ENCODE data around the gene SVIL.
"Not testable (repeated sequence)": the region's sequence is repeated elsewhere in the genome, so short reads cannot be mapped to it uniquely, and the experiment has no call there.

SVIL gene

DNA sequence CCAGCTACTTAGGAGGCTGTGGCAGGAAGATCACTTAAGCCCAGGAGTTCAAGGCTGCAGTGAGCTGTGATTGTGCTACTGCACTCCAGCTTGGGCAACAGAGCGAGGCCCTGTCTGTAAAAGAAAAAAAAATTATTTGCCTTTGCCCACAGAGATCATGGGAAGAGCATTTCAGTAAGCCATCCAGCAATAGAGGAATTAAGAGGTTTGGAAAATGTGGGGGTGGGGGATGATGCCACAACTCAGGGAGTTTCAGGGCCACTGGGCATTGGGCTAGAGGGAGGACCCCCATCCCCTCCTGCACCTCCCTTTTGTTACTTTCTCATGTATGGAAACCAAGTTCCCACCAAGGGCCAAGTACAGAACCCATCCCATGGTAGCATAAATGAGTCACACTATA, 38.4 kb downstream of the SVIL start:
- no peak for DNase-seq

DNA sequence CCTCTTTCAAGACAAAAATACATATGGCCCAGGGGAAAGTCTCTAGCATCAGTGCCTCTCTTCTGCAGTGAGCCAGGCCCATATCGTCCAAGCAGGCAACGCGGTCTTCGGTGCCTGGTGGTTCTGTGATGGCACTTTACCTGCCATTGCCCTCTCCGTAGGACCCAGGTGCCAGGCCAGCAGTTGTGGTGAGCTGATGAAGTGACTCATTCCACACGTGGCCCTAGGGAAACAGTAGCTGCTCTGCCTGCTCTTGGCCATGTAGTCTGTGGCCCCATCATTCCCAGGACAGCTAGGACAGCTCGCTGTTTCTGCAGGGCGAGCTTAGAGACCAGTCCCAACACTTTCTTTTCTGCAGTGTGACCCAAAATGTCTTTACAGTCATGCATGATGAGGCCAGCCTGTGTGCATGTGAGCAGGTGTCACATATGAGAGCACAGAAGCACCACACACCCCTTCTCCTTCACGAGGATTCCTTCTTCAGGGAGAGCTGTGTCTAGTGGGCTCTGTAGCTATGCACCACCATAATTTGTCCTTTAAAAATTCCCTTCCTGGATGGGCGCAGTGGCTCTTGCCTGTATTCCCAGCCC, 39.0 kb downstream of the SVIL start:
- DNase-seq = no peak

DNA sequence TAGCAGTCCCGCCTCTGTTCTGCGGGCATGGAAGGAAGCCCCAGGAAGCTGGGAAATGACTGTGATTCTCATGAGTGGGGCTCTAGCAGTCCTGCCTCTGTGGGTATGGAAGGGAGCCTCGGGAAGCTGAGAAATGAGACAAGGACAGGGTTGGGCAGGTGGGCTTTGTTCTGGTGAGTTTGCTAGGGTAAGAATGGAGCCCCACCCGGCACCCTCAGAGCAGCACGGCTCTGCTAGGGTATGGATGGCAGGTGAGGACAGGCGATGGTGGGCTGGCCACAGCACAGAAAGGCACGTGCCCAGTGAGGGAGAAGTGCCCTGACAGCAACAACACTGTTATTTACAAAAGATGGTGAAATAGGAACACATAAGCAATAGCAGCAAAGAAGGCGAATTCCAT, 39.6 kb downstream of the SVIL start:
- no peak for DNase-seq

DNA sequence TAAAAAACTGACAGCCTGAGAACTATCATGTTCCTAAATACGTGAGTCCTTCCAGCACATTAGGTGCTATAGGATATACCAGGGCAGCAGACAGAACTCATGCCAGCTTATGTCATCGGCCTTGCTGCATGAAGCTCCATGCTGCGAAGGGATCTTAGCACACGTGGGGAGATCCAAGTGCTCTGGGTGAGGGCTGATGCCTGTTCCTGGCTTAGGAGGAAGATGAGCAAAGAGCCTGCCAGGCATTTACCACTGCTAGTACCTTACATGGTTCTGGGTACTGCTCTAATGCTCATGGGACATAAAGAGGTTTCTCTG, 43.2 kb downstream of the SVIL start:
- DNase-seq = no peak

DNA sequence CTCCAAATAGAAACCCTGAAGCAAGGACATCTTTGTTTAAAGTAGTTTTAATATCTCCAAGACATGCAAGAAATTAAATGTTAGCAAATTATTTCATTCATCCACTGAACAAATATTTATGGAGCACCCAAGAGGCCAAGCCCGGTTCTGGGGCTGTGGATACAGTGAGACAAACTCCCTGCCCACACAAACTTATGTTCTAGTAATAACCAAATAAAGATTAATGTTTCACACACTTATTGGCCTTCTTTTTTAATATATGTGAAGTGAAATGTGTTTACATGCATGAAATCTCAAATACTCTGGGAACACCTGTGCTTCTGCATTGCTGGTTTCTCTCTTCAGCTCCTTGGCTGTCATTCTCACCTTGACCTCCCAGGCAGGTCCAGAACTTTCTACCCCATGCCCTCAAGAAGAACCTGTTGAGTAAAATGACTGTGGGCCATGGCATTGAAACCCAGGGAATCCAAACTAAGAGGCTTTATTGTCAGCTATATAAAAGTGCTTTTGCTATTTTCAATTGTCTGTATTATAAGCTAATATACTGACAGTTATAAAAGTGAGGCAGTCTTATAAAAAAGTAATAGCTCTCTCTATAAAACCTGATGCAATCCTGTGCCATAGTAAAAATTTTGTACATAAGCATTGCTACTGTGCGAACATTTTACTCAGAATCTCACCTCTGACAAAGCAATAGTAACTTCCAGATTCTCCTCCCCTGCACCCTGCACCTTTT, 43.7 kb downstream of the SVIL start:
- no peak for DNase-seq

DNA sequence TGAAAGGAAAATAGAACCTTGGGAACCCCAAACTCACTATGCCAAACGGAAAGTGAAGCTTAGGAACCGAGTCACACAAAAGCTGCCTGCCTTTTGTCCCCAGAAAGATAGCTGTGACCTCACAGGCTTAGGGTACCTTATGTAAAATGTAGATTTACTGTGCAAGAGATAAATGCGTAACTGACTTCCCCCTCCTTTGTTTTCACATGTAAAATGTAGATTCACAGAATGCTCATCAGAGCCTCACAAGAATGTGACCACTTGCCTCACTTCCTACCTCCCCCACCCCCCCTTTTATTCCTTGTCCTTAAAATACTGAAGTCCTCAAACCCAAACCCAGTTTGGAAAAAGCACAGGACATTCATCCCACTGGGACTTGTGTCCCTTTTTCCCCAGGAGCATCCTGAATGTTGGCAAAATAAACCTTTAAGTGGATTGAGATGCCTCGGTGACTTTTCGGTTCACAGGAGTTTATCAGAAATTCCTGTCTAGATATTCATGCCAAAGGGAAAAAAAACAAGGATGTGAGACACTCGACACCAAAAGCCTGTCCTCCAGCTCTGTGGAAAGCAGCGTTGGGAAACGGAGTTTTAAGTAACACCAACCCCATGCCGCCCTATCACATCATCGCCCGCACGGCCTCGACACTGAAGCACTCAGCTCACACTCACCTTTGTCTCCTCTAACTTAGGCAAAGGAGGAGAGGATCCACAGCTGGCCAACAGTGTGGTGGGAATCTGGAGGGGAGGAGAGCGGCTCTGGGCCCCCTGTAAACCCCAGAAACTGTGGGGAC, 45.9 kb downstream of the SVIL start:
- no peak for DNase-seq

DNA sequence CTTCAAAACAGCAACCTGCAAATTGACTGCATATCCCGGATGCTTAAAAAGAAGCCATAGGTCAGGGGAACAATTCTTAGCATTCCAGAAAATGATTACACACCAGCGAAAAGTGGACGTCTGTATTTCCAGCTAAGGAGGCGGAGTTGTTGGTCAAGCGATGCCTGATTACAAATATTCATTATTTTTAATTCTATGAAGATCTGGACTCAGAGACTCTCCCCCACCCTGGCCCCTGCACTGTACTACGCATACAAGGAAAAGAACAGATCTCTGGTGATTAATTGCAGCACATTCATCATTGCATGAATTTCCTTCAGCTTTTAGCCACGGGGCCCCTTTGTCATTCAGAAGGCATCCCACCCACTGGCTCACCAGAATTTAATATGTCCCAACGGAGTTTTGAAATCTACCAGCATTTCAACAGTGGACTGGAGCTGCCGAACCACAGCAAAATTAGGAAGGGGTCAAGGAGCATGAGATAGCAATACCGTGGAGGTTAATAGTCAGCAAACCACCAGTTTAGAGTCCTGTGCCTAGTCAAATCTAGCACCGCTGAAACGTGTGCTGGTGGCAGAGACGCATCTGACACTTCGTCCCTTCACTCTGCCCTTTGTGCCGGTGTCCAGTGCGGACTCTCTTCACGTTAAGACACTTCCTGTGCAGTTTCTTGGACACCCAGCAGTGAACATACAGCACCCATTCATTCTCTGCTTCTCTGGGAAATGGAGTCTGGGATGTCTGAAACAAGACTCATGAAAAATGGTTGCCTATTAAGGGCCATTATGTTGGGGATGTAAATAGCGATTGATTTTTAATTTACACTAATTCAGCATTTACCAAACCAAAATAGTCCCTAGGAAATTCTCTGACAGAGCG, 46.8 kb downstream of the SVIL start:
- not testable (repeated sequence) for DNase-seq

DNA sequence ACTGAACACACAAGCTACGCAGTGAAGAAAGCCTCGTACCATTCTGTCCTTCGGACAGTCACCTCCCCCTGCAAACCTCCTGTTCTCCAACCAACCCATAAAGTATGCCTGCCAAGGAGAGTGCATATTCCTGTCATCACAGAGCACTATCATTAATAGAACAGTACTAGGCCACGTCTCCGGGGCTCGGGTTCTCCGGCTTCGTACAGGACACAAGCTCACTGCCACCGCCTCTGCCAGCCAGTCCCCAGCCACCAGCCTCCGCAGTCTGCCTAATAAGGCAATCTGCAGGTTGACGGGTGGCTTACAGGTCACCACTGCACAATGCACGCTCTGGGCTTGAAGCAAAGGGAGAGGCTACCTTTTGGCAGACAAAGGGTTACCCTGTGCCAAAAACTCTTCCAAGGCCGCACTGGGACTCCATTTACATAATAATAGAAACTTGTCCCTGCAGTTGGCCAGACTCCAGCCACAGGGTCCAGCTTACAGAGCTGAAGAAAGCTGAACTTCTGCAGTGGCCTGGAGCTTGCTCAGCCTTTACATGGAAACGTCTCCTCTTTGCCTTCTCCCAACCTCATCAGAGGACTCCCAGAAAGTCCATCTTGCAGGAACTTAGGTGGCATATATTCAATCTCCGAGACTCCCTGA, 47.5 kb downstream of the SVIL start:
- not testable (repeated sequence) for DNase-seq

DNA sequence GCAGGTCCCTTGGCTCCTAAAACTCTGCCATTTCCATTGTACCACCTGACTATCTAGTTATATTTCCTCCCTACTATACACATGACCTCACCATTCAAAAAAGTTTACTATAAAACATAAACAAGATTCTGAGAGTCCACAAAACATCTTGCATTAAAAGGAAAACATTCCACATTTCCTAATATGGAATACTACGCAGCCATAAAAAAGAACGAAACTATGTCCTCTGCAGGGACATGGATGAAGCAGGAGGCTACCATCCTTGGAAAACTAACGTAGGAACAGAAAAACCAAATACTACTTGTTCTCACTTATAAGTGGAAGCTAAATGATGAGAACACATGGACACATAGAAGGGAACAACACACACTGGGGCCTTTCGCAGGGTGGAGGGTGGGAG, 48.3 kb downstream of the SVIL start:
- DNase-seq = no peak

DNA sequence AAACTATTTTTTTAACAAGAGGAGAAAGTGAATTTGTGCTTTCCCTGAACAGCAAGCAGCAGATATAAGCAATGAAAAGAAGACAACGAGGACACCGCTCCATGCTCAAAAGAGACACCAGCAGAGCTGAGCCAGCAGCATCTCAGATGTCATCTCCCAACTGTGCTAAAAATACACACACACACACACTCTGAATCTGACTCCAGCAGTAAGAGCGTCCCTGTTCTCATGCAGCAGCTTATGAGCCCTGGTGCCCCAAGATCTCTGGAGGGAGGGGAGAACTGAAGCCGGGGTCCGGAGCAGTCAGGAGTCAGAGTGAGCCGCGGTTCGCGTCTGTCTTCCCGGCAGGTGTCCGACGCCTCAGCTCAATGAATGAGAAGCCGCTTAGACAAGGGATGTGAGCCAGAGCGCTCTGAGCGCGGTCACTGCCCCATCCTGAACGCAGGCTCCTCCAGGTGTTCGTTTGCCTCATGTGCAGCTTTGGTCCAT, 49.2 kb downstream of the SVIL start:
- peak; percentile 55 for DNase-seq

DNA sequence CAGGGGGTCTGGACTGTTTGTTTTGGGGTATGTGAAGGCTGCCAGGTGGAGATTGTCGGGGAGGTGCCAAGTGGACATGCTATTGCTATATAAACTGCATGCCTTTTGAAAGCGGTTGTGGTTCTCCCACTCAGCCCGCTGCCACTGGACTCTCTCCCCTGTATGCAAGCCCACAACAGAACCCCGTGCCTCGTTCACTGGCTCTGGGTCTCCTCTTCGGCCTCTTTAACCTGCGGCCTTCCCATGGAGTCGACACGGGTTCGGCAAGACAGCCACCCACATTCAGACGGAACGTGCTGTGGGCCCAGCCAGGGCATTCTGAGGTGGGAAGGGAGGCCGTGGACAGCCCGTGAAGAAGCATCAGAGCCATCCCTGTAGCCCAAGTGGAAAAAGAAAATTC, 50.3 kb downstream of the SVIL start:
- no peak for DNase-seq

DNA sequence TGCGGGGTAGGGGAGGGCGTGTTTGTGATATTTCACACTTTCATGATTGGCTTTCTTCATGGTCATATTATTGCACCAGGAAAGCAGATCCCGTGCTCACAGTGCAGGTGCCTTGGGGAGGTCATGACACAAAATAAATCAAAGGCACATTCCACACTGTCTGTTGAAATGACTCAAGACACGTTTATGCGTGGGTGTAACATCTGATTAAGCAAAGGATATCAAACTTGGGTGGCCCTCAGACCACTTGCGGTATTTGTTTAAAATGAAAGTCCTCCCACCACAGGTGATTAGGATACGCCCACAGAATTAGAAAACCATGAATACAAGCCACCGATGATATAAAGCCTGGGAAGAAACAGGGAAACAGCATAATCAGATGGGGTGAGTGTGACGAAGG, 51.1 kb downstream of the SVIL start:
- DNase-seq = no peak

DNA sequence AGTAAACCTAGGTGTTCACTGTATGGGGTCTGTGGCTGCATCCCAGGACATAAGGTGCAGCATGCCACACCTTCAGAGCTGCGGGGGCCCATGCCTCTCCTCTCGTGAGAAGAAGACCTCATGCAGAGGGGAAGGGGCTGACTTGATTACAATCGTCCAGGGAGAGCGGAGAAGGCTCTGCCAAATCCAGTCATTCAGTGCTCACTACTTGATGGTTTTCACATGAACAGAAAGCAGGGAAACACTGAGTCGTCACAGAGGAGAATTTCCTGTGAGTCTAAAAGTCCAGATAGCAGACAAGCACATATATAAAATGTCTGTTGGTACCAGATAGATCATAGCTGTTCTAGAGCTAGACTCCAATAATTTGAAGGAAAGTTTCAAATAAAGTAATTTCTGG, 52.0 kb downstream of the SVIL start:
- not testable (repeated sequence) for DNase-seq

DNA sequence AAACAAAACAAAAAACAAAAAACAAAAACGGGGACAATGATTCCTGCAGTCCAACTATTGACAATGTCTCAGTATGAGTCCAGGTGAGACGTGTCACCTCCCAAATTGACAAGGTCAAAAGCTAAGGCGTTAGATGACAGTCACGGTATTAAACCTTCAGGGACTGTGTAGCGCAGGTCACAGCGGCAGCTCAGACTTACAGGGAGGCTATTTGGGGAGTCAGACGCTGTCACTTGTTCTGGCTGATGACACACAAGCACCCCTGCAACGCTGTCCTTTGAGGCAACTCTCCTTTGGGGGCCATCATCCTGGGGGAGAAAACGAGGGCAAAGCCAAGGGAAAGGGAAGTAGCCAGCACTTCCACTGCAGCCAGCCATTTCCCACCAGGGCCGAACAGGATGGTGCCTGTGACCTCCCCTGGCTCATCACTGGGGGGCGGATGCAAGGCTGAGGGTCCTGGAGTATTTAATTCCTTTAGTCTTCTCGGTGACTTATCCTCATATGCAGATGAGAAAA, 55.3 kb downstream of the SVIL start:
- no peak for DNase-seq

DNA sequence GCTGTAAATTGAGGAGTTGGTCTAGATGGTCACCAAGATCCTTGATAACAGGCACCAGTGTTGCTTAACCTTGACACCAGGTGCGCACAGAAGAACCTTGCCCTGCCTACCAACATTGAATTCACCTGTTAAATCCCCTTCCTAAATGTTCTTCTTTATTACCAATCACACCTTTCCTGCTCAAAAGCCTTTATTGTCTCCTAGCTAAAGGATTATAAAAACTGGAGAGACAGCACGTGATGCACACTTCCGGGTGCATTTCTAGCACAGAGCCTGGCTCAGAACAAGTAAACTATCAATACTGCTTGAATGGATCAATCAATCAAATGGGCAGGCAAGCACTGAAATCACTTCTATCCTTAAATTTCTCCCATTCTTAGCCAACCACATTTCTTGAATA, 56.3 kb downstream of the SVIL start:
- DNase-seq = no peak

DNA sequence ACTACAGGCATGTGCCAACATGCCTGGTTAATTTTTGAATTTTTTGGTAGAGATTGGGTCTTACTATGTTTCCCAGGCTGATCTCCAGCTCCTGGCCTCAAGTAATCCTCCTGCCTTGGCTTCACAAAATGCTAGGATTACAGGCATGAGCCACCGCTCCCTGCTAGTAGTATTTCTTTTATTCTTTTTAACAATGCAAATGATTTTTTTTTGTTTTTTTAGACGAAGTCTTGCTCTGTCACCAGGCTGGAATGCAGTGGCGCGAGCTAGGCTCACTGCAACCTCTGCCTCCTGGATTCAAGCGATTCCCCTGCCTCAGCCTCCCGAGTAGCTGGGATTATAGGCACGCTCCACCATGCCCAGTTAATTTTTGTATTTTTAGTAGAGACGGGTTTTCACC, 58.1 kb downstream of the SVIL start:
- DNase-seq = no peak

DNA sequence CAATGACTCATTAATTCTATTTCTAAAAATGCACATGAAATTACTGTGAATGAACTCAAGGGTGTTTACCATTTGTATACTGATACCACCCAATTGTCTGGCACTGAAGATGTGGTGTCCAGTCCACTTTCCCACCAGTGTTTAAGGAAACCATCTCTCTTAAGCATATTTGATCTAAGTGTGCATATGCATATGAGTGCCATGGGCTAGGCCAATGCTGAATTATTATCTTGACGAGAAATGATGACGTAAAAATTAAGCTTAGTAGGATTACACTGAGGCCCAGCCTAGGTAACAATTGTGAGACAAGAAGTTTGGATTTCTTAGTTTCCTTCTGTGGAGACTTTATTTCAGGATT, 59.7 kb downstream of the SVIL start:
- no peak for DNase-seq

DNA sequence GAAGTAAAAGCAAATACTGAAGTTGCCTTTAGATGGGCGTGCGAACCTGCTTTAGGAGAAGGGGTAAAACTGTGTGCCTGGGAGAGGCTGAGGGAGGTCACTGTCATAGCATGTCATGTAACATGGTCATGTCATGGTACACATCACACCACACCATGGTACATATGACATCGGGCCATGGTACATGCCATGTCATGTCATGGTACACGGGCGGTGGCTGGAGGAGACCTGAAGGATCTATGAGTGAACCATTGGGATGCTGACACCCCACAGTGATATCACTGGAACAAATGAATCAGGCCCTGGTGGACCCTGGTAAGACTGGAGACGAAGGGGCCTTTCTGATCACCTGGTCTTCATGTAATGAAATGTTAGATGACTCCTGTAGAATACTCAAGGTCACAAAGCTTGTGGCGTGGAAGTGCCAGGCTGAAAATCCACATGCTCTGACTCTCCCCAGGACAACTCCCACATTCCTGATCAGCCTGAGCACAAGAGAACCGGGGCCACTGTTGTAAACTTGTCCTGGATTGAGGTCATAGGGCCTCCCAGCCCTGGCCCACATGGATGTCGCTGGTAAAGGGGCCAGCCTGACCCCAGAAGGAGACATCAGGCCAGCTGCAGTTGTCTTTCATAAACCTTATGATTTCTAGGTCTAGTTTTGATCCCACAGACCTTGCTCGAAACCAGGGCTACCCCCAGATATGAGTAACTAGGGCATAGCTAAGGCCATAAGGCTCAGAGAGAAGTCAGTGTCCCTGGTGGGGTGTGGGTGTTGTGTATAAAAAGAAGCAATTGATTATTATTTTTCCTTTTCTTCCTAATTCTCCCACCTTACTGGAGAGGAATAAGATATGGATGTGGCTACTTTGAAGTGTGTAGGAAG, 60.3 kb downstream of the SVIL start:
- DNase-seq = not testable (repeated sequence)

DNA sequence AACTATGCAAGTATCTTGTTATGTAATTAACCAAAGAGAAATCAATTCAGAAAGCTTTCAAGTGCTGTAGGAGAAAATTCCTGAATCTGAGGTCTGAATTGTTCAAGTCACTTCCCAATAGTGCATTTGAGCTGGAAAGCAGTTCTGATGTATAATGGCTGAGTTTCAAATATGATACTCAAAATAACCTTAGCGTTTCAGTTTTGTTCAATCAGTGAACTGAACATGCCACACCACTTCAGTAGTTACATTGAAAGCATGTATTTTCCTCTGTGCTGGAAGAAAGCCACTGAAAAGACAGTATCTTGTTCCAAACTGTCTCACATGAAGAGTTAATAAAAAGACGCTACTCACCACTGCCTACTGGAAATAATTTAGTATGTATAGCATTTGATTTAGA, 64.5 kb downstream of the SVIL start:
- not testable (repeated sequence) for DNase-seq

DNA sequence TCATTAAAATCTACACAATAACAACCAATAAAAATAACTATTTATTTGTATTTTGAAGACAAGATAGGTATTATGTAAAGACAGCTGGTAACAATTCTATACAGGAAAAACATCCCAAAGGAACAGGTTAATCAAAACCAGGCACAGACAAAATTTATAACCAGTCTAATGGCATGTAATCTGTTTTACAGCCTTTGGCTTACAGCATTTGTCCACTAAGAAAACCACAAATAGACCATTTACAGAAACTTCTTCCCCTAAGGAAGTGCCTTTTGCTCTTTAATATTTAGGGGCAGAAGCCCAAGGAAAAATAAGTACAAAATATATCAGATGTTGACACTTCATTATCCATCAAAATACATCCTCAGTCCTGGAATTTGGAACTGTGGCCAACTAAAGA, 65.0 kb downstream of the SVIL start:
- no peak for DNase-seq

DNA sequence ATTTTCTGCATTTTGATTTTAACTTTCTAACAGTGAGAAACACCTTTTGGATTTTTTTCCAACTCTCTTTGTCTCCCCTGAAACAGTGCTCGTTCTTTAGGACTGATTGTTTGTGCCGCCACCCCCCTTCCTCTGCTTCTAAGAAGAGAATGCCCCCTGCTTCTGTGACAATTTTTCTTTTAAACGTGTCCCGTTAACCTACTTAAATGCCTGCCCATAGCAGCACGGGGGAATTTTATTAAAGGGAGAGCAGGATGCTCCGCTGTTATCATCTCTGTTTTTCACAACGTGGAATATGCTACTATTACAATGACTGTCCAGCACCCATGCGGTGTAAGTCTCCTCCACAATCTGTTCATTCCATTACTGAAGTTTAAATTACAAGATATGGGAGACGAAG, 67.8 kb downstream of the SVIL start:
- no peak for DNase-seq

Data from left hindlimb (tissue), 1 donor.